HL-60 (cell line): ENCODE results near the gene IMMP2L.

Source experiments
- CTCF ChIP-seq: IDR thresholded peaks from one replicate; pipeline ENCODE4 v1.5.1; 2011; ENCODE audit warnings: low read length, control low read depth, inconsistent platforms; ENCODE audit not compliant: insufficient read depth
- GABPA ChIP-seq: IDR thresholded peaks from 2 replicates; pipeline ENCODE4 v1.6.1; 2012; ENCODE audit warnings: low read depth
- POLR2AphosphoS5 ChIP-seq: IDR thresholded peaks from 2 replicates; pipeline ENCODE4 v1.6.1; 2012; ENCODE audit warnings: low read depth

GRCh38 chr7:111027396-111027795 lies 534.9 kb downstream of the IMMP2L start:
- no peak for TF ChIP-seq POLR2AphosphoS5
- no peak for TF ChIP-seq CTCF
- TF ChIP-seq GABPA: no peak
